Measurements from ENCODE around the gene FCN3. TPM values are rescaled to one million over a fixed set of nuclear protein-coding genes. Genes with fewer than 3 reads are reported as not detected.

Gene FCN3
- total and polyA plus RNA-seq, 2 of the 4 experiments (the other 2 are of a cell fraction) = not detected

DNA sequence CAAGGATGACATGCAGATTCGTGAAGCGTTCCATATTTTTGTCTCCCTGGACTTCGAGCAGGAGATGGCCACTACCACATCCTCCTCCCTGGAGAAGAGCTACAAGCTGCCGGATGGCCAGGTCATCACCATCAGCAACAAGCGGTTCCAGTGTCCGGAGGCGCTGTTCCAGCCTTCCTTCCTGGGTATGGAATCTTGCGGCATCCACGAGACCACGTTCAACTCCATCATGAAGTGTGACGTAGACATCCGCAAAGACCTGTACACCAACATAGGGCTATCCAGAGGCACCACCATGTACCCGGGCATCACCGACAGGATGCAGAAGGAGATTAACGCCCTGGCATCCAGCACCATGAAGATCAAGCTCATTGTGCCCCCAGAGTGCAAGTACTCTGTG lies 49.3 kb downstream of the FCN3 start:
- DNase-seq (no peak), ATAC-seq (ENCODE audit: low read depth) (no peak)
- H3K56ac ChIP-seq (ENCODE audit: extremely low read depth, insufficient read depth, low read length) = no peak overlapping the region
- no peak overlapping the region for H2BK5ac ChIP-seq (ENCODE audit: low read depth, low read length, poor library complexity, severe bottlenecking)
- no peak overlapping the region for H2AK5ac ChIP-seq (ENCODE audit: low read depth, low read length)
- no peak overlapping the region for H2AK9ac ChIP-seq (replicated peaks; ENCODE audit: low read depth, low read length, poor library complexity)
- H2BK120ac ChIP-seq (ENCODE audit: low read depth, low read length) = no peak overlapping the region
- H3K9me1 ChIP-seq (ENCODE audit: insufficient read depth, low read length) = peaks cover 5% of the 10 kb centered on the region; the same call in 1 of the 2 replicates
- H2BK15ac ChIP-seq (ENCODE audit: low read depth, low read length) = no peak overlapping the region
- in situ Hi-C loops (cut with MboI; ENCODE audit: low sequenced_read_pairs) (no loop called here), intact Hi-C loops (cut with micrococcal nuclease) (no loop called here), dilution Hi-C loops (cut with HindIII; ENCODE audit: low sequenced_read_pairs, unreplicated experiment) (no loop called here)
- H3K14ac ChIP-seq (replicated peaks; ENCODE audit: low read depth, low read length) = no peak overlapping the region
- no peak overlapping the region for H4K5ac ChIP-seq (ENCODE audit: low read depth, low read length)
- no peak overlapping the region for H4K8ac ChIP-seq (ENCODE audit: low read depth in 2 of 2, low read length in 2 of 2)
- H2BK20ac ChIP-seq (ENCODE audit: low read depth, low read length) = no peak overlapping the region
- no peak overlapping the region for H3K4me3 ChIP-seq (ENCODE audit: insufficient read depth, low read depth, low read length)
- no peak overlapping the region for H3K4me2 ChIP-seq (ENCODE audit: low read depth, low read length)
- ChIA-PET CTCF (no interaction called here), POLR2A (ENCODE audit: unreplicated experiment) (no interaction called here)
- no peak overlapping the region for H3K27ac ChIP-seq (ENCODE audit: insufficient read depth, low read length)
- peaks cover 24% of the 10 kb centered on the region for H3K36me3 ChIP-seq (ENCODE audit: control insufficient read depth, insufficient read depth, low read length)
- no peak overlapping the region for H2AFZ ChIP-seq (replicated peaks; ENCODE audit: low read length, poor library complexity)
- no peak overlapping the region for H3K18ac ChIP-seq (ENCODE audit: low read depth, low read length)
- H3K9ac ChIP-seq (ENCODE audit: low read depth, low read length) = no peak overlapping the region
- no peaks in the 10 kb centered on the region for H3K9me3 ChIP-seq (ENCODE audit: control insufficient read depth, insufficient read depth, low read length)
- TF ChIP-seq MAFK (IDR thresholded peaks at IDR 0.05; ENCODE audit: low read depth, low read length) (no peak), ELK1 (IDR thresholded peaks at IDR 0.05; ENCODE audit: borderline replicate concordance, low read depth, low read length) (no peak), POLR2A (IDR thresholded peaks at IDR 0.05; ENCODE audit: low read depth, low read length) (no peak), FOS (IDR thresholded peaks at IDR 0.05; ENCODE audit: low read depth, low read length) (no peak), RCOR1 (IDR thresholded peaks at IDR 0.05; ENCODE audit: insufficient replicate concordance, low read length) (no peak), RAD21 (IDR thresholded peaks at IDR 0.05; ENCODE audit: low read length) (no peak), MAZ (IDR thresholded peaks at IDR 0.05; ENCODE audit: borderline replicate concordance, low read depth, low read length) (no peak), CEBPB (IDR thresholded peaks at IDR 0.05; ENCODE audit: low read depth, low read length) (no peak), RFX5 (IDR thresholded peaks at IDR 0.05; ENCODE audit: low read depth, low read length) (no peak), USF2 (IDR thresholded peaks at IDR 0.05; ENCODE audit: low read depth, low read length) (no peak), CTCF (conservative IDR thresholded peaks at IDR 0.05; ENCODE audit: low read depth, low read length) (no peak), CHD1 (IDR thresholded peaks at IDR 0.05; ENCODE audit: low read depth, low read length) (no peak), NFE2L2 (IDR thresholded peaks at IDR 0.05; ENCODE audit: low read depth, low read length) (no peak), BHLHE40 (IDR thresholded peaks at IDR 0.05; ENCODE audit: low read depth, low read length) (no peak), SMC3 (IDR thresholded peaks at IDR 0.05; ENCODE audit: low read depth, low read length) (no peak), MXI1 (IDR thresholded peaks at IDR 0.05; ENCODE audit: borderline replicate concordance, low read depth, low read length) (no peak)
- no peaks in the 10 kb centered on the region for H3K27me3 ChIP-seq (ENCODE audit: control insufficient read depth, insufficient read depth, low read length)
- H3K79me1 ChIP-seq (ENCODE audit: low read depth in 1 of 2, low read length in 2 of 2) = peaks cover 30 to 65% of the 10 kb centered on the region in 2 experiments
- no peak overlapping the region for H3K4ac ChIP-seq (ENCODE audit: low read depth, low read length)
- WGBS, 2 experiments (ENCODE audit: extremely low coverage in 2 of 2, insufficient read length in 1 of 2) = 100% methylated on average over 5 of the region's 15 CpGs; no CpG with 5 or more reads in 1 of the 2 experiments
- peaks cover 6% of the 10 kb centered on the region; the same call in 1 of the 2 replicates for H3K4me1 ChIP-seq (ENCODE audit: control insufficient read depth, insufficient read depth, low read length)
- H4K91ac ChIP-seq (ENCODE audit: insufficient read depth, low read depth, low read length) = no peak overlapping the region
- no TSS peak for BruUV-seq (replicated peaks)
- no peak overlapping the region for H3K23ac ChIP-seq (ENCODE audit: low read depth, low read length)
- H4K20me1 ChIP-seq (ENCODE audit: insufficient read depth, low read length) = peaks cover 21% of the 10 kb centered on the region
